RKO (cell line): ENCODE data around the gene TLK1.

ENCODE experiments used
- DNase-seq: peaks from one replicate; pipeline ENCODE4 v3.0.0-alpha.2; 2016; ENCODE audit warnings: low spot score

The TLK1 gene

GRCh38 chr2:170997893-170998597 is 162.6 kb downstream of the TLK1 start:
- no peak for DNase-seq

DNA sequence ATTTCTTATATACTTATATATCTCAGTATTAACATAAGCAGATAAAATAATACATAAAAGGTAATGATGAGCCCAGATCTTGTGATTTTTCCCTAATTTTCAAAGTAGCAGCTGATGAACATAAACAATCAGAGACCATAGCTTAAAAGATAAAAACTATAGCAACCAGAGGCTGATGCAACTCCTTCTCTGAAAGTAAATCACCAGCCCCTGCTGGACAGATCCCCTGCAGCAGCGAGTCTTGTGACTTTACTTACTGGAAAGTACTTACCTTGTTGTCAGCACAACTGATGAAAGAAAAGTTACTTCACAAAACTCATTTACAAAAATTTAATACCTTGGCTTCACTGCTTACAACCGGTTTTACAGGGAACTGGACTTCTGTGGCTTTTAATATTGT is 164.4 kb downstream of the TLK1 start:
- DNase-seq = no peak

- DNase-seq = no peak
Measured at GRCh38 chr2:170991398-170992182, 169.1 kb downstream of the TLK1 start.

- no peak for DNase-seq
Measured at GRCh38 chr2:170986566-170987258, 174.0 kb downstream of the TLK1 start.

- DNase-seq = no peak
Measured at GRCh38 chr2:170985407-170985806, 175.3 kb downstream of the TLK1 start.

GRCh38 chr2:170984079-170984478 is 176.6 kb downstream of the TLK1 start:
- no peak for DNase-seq

- DNase-seq = no peak
Measured at GRCh38 chr2:170975943-170976270, 184.8 kb downstream of the TLK1 start.

- DNase-seq = no peak
Measured at GRCh38 chr2:170975127-170975942, 185.4 kb downstream of the TLK1 start.

DNA sequence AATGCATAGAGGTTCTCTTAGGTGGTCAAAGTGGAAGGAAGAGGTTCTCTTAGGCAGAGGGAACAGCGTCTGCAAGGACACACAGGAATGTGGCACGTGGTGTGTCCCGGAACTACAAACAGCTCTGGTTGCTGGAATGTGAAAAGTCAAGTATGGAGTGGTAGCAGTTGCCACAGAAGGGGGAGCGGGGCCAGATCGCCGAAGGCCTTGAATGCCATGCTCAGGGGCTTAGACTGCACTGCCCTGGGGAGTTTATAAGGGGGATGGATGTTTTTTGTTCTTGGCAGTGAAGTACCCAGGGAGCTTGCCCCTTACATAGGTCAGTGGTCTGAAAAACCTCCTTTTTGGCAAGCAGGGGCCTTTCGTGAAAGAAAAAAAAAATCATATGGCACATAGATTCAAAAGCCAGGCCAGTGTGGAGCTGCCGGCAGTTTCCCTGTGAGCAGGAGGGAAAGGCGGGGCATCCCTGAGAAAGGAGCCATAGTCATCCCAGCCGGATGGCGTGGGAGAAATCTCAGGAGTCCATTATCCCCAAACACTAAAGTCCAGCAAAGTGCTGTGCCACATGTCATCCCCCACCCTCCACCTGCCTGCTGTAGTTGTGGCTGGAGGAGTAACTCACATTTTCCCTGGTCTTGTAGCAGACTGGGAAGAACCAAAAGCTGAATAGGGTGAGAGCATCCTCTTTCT is 186.2 kb downstream of the TLK1 start:
- DNase-seq = no peak

- peak; percentile 90 for DNase-seq
Measured at GRCh38 chr2:170973492-170974303, 187.0 kb downstream of the TLK1 start.

DNA sequence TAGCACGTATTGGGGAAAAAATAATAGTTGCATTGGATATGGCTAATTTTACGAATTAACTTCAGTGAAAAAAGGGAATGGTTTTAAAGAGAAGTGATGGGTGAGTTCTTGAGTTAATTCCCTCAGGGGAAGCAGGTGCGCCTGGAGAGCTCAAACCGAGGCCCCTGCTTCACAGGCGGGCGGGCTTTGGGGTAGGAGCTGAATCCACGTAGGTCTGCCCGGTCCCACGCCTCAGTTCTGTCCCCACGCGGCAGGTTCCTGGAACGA is 187.5 kb downstream of the TLK1 start:
- DNase-seq = no peak

DNA sequence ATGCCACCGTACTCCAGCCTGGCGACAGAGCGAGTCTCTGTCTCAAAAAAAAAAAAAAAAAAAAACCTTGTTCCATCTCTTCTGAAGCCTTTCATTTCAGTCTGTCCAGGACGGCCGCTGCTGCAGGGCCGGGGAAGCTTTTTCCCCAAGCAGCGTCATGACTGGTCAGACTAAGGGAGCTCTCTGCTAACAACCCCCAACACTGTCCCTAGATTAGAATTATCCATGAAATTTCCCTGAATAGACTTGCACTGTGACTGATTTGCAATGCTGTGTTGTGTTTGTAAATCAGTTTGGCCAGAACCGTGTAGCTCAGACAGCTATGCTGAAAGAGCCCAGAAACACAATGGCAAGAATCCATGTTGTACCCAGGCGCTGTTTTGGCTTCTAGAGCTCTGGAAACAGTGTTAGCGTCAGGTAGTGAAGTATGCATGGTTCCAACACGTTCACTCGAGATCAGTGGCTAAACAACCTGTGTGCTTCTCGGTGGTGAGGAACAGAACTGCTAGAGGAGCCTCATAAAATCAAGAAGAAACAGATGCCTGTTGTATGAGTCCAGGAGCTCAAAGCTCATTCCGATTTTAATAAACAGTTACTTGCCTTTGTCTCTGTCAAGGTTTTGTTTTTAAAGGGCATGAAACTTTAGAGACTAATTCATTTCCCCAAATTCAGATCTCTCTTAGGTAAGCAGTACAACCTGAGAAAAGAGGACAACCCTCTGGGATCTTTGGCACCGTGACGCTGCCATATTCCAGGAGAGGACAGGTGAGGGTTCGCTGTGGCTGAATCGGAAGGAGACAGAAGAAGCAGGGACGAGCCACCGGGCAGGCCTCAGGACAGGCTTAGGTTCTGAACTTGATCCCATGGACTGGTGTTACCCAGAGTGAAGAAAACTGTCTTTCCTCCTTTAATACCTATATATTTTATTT is 188.1 kb downstream of the TLK1 start:
- peak; percentile 37 for DNase-seq

DNA sequence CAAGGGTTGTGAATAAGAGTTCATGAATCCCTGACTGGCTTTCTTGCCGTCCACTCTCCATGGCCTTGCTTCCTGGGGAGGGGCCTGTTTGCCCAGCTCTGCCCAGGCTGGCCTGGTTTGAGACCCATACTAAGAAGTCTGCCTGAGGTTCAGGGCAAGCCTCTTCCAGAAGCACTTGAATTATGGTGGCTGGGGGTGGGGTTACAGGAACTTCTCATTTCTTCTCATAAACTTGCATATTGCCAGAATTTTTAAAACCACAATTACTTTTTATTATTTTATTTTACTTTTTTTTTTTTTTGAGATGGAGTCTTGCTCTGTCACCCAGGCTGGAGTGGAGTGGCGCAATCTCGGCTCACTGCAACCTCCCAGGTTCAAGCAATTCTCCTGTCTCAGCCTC is 189.6 kb downstream of the TLK1 start:
- no peak for DNase-seq

GRCh38 chr2:170969872-170970496 is 190.7 kb downstream of the TLK1 start:
- DNase-seq = no peak

DNA sequence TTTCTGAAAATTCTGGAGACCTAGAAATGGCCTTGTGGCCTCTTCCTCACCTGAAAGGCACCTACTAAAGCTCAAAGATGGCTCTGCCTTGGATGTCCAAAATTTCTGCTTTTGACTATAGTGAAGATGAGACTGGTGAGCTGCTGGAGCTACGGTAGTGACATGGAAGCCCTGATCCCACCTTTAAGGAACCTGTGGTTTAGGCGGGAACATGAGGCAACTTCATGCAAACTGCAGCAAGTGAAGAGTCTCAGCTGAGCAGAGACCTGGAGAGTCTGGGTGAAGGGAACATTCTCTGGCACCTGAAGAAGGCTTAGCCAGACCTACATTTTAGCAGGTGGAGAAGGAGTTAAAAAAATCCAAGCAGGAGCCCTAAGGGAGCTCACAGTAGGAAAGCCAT is 191.7 kb downstream of the TLK1 start:
- DNase-seq = no peak

DNA sequence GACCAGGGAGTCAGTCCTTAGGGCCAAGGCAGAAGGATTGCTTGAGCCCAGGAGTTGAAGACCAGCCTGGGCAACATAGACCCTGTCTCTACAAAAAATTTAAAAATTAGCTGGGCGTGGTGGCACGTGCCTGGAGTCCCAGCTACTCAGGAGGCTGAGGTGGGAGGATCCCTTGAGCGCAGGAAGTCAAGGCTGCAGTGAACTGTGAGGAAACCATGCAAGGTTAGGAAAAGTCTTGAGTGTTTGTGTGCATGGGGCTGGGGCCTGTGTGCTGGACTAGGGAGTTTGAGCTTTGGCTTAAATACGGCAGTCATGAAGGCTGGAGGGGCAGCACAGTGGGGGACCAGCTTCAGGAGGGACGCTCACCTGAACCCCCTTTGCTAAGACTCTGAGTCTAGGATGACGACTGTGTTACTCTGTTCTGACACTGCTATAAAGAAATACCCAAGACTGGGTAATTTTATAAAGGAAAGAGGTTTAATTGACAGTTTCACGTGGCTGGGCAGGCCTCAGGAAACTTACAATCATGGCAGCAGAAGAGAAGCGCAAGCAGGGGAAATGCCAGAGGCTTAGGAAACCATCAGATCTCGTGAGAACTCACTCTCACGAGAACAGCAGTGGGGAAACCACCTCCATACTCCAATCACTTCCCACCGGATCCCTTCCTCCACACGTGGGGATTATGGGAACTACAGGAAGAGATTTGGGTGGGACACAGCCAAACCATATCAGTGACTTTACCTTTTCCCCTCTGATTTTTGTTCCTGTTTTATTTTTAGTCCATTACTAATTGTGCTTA is 192.3 kb downstream of the TLK1 start:
- DNase-seq = no peak

DNA sequence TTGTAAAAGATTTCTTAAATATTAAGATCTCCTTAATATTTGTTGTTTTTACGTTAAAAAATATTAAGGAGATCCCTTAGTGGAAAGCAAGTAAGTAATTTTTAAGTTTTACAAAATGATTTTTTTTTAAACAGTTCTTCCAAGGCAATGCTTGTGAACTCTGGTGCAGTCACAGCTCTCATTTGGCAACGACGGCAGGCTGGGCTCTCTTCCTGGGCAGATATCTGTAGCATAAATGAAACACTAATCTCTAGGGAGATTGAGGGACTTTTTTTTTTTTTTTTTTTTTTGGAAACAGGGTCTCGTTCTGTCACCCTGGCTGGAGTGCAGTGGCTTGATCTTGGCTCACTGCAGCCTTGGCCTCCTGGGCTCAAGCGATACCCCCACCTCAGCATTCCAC is 193.1 kb downstream of the TLK1 start:
- DNase-seq = no peak

- DNase-seq = peak; percentile 66
Measured at GRCh38 chr2:170966648-170967396, 193.9 kb downstream of the TLK1 start.
